ENCODE results near the gene GABBR2.

DNA sequence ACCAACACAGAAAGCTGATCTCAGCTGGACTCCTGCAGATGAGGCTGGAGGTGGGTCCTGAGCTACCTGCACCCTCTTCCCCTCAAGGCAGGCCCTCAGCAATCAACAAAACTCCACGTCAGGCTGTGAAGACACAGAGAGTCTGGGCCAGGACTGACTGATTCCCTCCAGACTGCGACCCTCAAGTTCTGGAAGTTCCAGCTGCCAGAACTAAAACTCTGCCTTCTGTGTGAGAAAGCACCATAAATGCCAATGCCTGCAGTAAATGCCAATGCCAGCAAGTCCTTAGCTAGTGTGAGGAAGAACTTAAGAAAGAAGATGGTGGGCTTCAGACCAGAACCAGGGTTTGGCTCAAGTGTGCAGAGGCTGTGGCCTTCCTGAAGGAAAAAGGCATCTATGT is 42.5 kb upstream of the GABBR2 start:
- TF ChIP-seq, protein P1, sequence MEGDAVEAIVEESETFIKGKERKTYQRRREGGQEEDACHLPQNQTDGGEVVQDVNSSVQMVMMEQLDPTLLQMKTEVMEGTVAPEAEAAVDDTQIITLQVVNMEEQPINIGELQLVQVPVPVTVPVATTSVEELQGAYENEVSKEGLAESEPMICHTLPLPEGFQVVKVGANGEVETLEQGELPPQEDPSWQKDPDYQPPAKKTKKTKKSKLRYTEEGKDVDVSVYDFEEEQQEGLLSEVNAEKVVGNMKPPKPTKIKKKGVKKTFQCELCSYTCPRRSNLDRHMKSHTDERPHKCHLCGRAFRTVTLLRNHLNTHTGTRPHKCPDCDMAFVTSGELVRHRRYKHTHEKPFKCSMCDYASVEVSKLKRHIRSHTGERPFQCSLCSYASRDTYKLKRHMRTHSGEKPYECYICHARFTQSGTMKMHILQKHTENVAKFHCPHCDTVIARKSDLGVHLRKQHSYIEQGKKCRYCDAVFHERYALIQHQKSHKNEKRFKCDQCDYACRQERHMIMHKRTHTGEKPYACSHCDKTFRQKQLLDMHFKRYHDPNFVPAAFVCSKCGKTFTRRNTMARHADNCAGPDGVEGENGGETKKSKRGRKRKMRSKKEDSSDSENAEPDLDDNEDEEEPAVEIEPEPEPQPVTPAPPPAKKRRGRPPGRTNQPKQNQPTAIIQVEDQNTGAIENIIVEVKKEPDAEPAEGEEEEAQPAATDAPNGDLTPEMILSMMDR (conservative IDR thresholded peaks at IDR 0.05 in 1 of 2, IDR thresholded peaks at IDR 0.05 in 1 of 2; ENCODE audit: extremely low read depth in 1 of 2, insufficient read depth in 1 of 2, low read depth in 1 of 2, low read length in 2 of 2): no peak
- no peak for TF ChIP-seq EZH2 (IDR thresholded peaks at IDR 0.05; ENCODE audit: borderline replicate concordance, low read length)

Measured in mammary epithelial cell (primary cell).